HUDEP-2 (cell line): ENCODE measurements around the gene FOXP4.

Source experiments
- DNase-seq, 76 experiments: peaks; one replicate each; lab custom pipeline; 2025; ENCODE audit not compliant: unreplicated experiment in 76 of 76; lab: John Stamatoyannopoulos, UW

The FOXP4 gene

GRCh38 chr6:41563060-41563776 lies 17.0 kb downstream of the FOXP4 start:
- DNase-seq, result peak in 2 of 76 experiments; percentile 17 to 29

DNA sequence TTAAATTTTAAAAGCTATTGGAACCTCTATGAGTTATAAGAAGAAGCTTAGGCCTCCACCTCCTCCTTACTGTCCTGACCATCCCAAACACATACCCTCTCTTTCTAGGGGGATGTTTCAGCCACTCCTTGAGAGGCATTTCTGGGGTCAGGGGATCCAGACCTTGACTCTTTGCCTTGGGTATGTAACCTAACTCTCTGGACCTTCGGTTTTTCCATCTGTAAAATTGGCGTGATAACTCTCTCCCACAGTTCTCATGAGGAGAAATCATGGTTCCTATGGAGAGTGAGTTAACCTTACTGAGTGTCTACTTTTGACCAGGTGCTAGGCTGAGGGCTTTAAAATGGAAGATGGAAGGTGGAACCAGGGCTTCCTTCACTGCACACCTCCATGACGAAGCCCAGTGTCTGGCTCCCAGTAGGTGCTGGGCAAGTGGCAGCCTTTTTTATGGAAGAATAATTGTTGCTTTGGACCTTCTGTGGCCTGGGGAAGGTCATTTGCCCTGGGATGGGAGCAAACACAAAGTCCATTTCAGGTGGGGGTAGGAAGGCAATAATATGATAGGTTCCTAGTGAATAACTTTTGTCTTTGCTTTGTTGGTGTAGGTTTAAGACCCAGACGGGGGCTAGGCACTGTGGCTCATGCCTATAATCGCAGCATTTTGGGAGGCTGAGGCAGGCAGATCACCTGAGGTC lies 18.4 kb downstream of the FOXP4 start:
- no peak for DNase-seq

DNA sequence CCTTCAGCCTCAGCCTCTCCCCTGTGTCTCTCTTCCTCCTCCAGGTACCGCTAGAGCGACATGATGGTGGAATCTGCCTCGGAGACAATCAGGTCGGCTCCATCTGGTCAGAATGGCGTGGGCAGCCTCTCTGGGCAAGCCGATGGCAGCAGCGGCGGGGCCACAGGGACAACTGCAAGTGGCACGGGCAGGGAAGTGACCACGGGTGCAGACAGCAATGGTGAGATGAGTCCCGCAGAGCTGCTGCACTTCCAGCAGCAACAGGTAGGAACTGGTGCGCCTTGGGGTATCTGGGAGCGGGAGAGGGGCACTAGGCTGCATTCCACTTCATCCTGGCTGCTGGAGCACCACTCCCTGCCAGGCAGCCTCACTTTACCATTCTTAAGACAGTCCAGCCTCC lies 19.5 kb downstream of the FOXP4 start:
- no peak for DNase-seq

GRCh38 chr6:41566961-41567360 lies 20.8 kb downstream of the FOXP4 start:
- no peak for DNase-seq

- no peak for DNase-seq
Measured at GRCh38 chr6:41567684-41568083, 21.5 kb downstream of the FOXP4 start.

GRCh38 chr6:41568202-41568584 lies 22.0 kb downstream of the FOXP4 start:
- no peak for DNase-seq

- no peak for DNase-seq
Measured at GRCh38 chr6:41568585-41569384, 22.6 kb downstream of the FOXP4 start.

- no peak for DNase-seq
Measured at GRCh38 chr6:41570259-41570615, 24.1 kb downstream of the FOXP4 start.

GRCh38 chr6:41571021-41571780 lies 25.0 kb downstream of the FOXP4 start:
- DNase-seq, result no peak

- DNase-seq, result no peak
Measured at GRCh38 chr6:41572613-41573012, 26.4 kb downstream of the FOXP4 start.

DNA sequence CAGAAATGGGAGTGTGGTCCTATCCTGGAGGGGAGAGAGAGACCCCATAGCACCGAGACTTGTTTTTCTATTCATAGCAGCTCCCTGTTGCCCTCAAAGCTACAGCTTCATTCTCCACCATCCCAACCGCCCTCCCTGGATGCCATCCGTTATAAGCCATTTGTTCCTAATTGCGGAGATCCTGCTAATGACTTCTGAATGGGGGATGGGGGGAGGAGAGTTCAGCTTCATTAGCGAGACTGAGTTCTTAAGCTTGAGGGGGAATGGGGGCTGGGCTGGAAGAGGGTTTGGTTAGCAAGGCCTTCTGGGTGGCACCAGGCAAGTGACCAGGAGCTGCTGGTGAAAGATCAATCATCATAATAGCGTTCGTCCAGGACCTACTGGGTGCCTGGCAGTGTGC lies 27.1 kb downstream of the FOXP4 start:
- no peak for DNase-seq

DNA sequence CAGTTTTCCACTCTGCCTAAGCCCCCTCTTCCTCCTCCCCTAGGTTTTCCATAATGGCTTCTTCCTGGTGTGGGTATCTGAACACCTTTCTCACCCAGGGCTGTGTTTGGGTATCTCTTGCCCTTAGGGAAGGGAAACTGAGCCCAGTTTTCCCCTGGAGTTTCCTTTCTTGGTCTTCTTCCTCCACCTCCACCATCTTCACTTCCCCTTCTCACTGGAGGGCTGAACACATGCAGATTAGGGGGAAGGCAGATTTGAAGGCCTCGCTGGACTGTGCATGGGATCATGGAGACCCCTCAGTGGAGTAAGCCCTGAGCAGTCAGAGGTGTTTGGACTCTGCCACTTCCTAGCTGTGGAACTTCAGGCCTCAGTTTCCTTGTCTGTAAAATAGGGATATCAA lies 27.8 kb downstream of the FOXP4 start:
- no peak for DNase-seq

GRCh38 chr6:41575598-41575997 lies 29.4 kb downstream of the FOXP4 start:
- DNase-seq, result no peak

DNA sequence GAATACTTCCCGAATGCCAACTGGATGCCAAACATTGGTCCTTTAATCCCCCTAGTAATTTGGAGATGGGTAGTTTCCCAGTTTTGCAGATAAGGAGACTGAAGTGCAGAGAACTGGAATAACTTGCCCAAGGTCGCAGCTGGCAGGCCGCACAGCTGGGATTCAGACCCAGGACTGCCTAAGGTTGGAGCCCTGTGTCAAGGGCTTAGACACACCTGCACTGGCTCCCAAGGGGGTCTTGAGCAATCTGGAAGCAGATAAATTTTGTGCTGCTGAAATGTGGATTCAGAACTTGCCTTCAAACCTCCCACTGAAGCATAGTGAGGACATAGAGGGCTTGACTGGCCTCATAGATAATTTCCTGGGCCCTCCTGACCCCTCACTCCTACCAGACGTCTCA lies 30.5 kb downstream of the FOXP4 start:
- DNase-seq, result no peak

DNA sequence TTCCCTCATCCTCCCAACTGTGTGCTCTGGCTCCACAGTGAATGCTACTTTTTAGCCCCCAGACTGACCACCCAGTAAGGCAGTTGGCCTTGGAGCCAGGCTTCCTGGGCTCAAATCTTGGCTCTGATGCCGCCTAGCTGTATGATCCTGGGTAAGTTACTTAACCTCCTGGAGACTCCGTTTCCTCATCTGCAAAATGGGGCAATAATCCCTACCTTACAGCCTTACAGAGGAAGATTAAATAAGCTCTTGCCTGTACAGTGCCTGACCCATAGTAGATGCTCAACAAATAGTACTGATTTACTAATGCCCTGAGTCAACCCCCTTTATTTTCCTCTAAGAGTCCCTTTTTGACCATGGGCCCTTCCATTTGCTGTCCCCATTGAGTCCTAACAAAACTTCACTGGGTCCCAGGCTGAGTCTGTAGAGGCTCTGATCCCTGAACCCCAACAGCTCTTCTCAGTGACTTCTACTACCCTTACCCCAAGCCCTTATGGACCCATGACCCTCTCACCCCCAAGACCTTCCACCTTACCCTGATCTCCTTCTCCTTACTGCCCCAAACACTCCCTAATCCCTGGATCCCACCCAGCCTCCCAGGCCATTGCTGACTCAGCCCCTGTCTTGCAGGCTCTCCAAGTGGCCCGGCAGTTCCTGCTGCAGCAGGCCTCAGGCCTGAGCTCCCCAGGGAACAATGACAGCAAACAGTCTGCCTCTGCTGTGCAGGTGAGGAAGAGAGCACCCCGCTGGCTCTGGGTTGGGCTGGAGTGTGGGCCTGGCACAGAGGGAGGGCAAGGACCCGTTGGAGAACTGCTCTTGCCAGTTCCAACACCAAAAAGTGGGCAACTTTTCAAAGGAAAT lies 31.4 kb downstream of the FOXP4 start:
- DNase-seq, result no peak

DNA sequence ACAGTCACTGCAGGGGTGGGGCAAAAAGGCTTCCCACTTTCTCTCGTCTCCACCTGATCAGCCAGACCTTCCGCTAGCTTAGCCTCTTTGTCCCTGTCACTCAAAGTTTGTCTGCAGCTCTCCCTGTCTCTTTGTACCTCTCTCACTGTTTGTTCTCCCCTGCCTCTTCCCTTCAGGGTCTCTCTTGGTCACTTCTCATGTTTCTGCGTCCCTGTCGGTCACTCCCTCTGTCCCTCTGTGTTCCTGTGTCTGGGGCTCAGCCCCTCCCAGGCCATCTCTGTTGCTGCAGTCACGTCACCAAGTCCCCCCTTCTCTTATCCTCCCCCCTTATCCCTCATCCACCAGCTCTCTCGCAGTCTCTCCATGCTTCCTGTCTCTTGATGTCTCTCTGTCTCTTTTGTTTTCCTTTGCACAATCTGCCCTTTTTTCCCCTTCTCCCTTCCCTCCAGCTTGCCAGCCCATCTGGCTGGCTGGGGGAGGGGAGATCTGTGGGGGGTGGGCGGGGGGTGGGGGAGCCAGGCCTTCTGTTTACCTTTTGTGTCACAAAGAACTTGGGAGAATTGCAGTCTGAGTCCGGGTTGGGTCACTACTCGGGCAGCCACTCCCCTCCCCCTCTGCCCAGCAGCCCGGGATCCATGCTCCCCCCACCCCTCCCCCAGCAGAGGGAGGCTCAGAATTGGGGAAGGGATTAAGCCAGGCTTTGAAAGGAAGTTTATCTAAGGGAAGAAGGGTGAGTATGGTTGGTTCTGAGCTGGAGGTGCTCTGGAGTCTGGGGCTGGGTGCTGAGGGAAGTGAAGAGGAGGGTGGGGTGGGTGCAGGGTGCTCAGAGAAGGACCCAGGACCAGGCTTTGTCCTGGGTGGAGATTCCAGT lies 32.3 kb downstream of the FOXP4 start:
- DNase-seq, result no peak

DNA sequence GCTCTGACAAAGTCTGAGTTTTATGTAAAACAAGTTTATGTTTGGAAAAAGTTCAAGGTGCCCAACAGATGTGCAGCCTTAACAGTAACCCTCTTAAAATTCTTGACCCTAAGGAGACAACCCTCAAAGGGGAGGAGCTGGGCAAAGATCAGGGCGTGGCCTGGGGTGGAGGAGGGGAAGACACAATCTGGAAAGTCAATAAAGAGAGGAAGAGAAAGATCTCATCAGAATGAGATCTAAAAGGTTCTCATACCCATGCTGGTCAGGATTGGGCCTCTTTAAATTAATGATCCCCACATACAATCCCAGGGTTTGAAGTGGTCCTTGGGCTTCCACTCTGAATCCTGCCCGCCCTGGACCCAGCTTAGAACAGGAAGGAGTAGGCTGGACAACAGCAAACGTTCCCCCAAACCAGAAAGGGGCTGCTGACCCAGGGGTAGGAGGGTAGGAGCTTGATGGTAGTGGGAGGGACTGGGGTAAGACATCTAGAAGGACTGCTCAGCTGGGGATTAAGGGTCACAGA lies 33.0 kb downstream of the FOXP4 start:
- peak in 1 of 76 experiments; percentile 6 for DNase-seq

DNA sequence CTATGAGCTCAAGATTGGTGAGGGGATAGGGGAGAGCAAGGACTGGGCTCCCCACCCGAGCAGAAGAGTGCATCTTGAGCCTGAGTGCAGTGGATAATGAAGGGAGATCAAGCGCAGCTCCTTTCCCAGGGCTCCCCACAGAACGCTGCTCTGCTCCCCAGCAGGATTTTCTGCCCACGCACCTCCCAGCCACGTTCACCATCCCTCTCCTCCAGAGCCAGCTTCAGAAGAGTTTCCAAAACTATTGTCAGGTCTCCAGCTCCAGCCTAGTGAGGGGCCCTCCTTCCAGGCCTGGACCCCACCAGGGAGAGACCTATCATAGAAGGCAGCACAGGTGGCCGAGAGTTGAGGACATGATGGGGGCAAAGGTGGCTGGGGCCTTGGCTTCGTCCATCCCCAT lies 34.5 kb downstream of the FOXP4 start:
- no peak for DNase-seq
